Activated B cell treated with CpG ODN at 0.5 μM for 24 hours (primary cell): ENCODE measurements around the gene ZNF492. TPM values are rescaled to one million over a fixed set of nuclear protein-coding genes. Genes with fewer than 3 reads are reported as not detected.

Experiments
- ATAC-seq: fragments of 200-7000 bp; cut with Tn5 transposase; one replicate; pipeline ENCODE4 v1.10.0; 2021; ENCODE audit warnings: low read depth, mild to moderate bottlenecking, moderate library complexity
- CTCF ChIA-PET: fragments of 350-600 bp; sonication (Branson Sonifier 250); formaldehyde crosslinking; loops from one replicate; lab custom pipeline; 2021; ENCODE audit warnings: antibody characterized with exemption; lab: Charles Lee
- POLR2A ChIA-PET: fragments of 350-600 bp; sonication (Branson Sonifier 250); formaldehyde crosslinking; loops from one replicate; lab custom pipeline; 2021; ENCODE audit warnings: antibody characterized with exemption; lab: Charles Lee
- DNase-seq: peaks from one replicate; pipeline ENCODE4 v3.0.0; 2022
- H3K27ac Mint-ChIP-seq: one replicate; pipeline ENCODE4 v1.8.0; 2020; ENCODE audit warnings: mixed read lengths
- H3K27me3 Mint-ChIP-seq: one replicate; pipeline ENCODE4 v1.8.0; 2021; ENCODE audit warnings: mixed read lengths
- H3K36me3 Mint-ChIP-seq: one replicate; pipeline ENCODE4 v1.8.0; 2021; ENCODE audit warnings: low read depth, mixed read lengths
- H3K4me1 Mint-ChIP-seq: one replicate; pipeline ENCODE4 v1.8.0; 2021; ENCODE audit warnings: mixed read lengths
- H3K4me3 Mint-ChIP-seq: one replicate; pipeline ENCODE4 v1.8.0; 2020; ENCODE audit warnings: mild to moderate bottlenecking, mixed read lengths
- H3K9me3 Mint-ChIP-seq: one replicate; pipeline ENCODE4 v1.8.0; 2020; ENCODE audit warnings: mixed read lengths
- CTCF ChIP-seq: fragments of 200-600 bp; IDR thresholded peaks from one replicate; pipeline ENCODE4 v1.8.0; 2022; ENCODE audit warnings: antibody characterized with exemption, mild to moderate bottlenecking
- intact Hi-C: fragments of 100-400 bp; cut with micrococcal nuclease; formaldehyde crosslinking; loops from one replicate; pipeline ENCODE4 v1.15.1; 2024
- total RNA-seq: library from RNA; stranded (reverse); gene quantifications from 2 replicates; pipeline ENCODE4 v1.2.3, GENCODE V29; 2022

ZNF492 gene
- total RNA-seq, 1 donor from 2014 or later: 1.2 TPM

- H3K27me3 Mint-ChIP-seq: peaks cover 5% of the 10 kb centered on the region
- CTCF ChIA-PET: no interaction called here
These were observed 11.0 kb upstream of the ZNF492 start for GRCh38 chr19:22622901-22623840.

GRCh38 chr19:22623841-22624221, 10.3 kb upstream of the ZNF492 start:
- ChIA-PET POLR2A (no interaction called here), CTCF (no interaction called here)
- H3K36me3 Mint-ChIP-seq: no peaks in the 10 kb centered on the region
- no peaks in the 10 kb centered on the region for H3K4me1 Mint-ChIP-seq
- no peak for TF ChIP-seq CTCF
- ATAC-seq (no peak), DNase-seq (no peak)
- intact Hi-C loops: no loop called here
- no peak overlapping the region for H3K27ac Mint-ChIP-seq
- H3K4me3 Mint-ChIP-seq: no peak overlapping the region
- peaks cover 5% of the 10 kb centered on the region for H3K27me3 Mint-ChIP-seq
- H3K9me3 Mint-ChIP-seq: peaks cover 4% of the 10 kb centered on the region

More at GRCh38 chr19:22622901-22623840, 11.0 kb upstream of the ZNF492 start:
- no peak overlapping the region for H3K27ac Mint-ChIP-seq
- no peak for DNase-seq
- no peak for TF ChIP-seq CTCF
- no peaks in the 10 kb centered on the region for H3K36me3 Mint-ChIP-seq
- H3K4me3 Mint-ChIP-seq: no peak overlapping the region
- intact Hi-C loops: no loop called here
- POLR2A ChIA-PET: no interaction called here
- ATAC-seq: no peak
- H3K9me3 Mint-ChIP-seq: peaks cover 3% of the 10 kb centered on the region
- H3K4me1 Mint-ChIP-seq: no peaks in the 10 kb centered on the region

- H3K27ac Mint-ChIP-seq: no peak overlapping the region
- H3K4me3 Mint-ChIP-seq: no peak overlapping the region
- no peak for DNase-seq
- ATAC-seq: no peak
- TF ChIP-seq CTCF: no peak
- intact Hi-C loops: no loop called here
- CTCF ChIA-PET: no interaction called here
- H3K27me3 Mint-ChIP-seq: peaks cover 5% of the 10 kb centered on the region
- no peaks in the 10 kb centered on the region for H3K36me3 Mint-ChIP-seq
- H3K4me1 Mint-ChIP-seq: no peaks in the 10 kb centered on the region
- peaks cover 4% of the 10 kb centered on the region for H3K9me3 Mint-ChIP-seq
- POLR2A ChIA-PET: no interaction called here
These were observed 8.7 kb upstream of the ZNF492 start for GRCh38 chr19:22625266-22626035.

- Mint-ChIP-seq H3K9me3 (peaks cover 4% of the 10 kb centered on the region), H3K36me3 (no peaks in the 10 kb centered on the region), H3K27me3 (peaks cover 2% of the 10 kb centered on the region), H3K4me1 (no peaks in the 10 kb centered on the region), H3K4me3 (no peak overlapping the region), H3K27ac (no peak overlapping the region)
- intact Hi-C loops: no loop called here
- ChIA-PET CTCF (no interaction called here), POLR2A (no interaction called here)
- no peak for TF ChIP-seq CTCF
- ATAC-seq: no peak
- no peak for DNase-seq
These were observed 6.6 kb upstream of the ZNF492 start for GRCh38 chr19:22627526-22627925.

- no peaks in the 10 kb centered on the region for H3K36me3 Mint-ChIP-seq
These were observed 5.7 kb upstream of the ZNF492 start for GRCh38 chr19:22628401-22628800.

More at GRCh38 chr19:22628401-22628800, 5.7 kb upstream of the ZNF492 start:
- Mint-ChIP-seq H3K9me3 (peaks cover 4% of the 10 kb centered on the region), H3K4me1 (no peaks in the 10 kb centered on the region), H3K27ac (no peak overlapping the region), H3K4me3 (no peak overlapping the region), H3K27me3 (peaks cover 2% of the 10 kb centered on the region)
- TF ChIP-seq CTCF: no peak
- ChIA-PET POLR2A (no interaction called here), CTCF (no interaction called here)
- ATAC-seq (no peak), DNase-seq (no peak)
- intact Hi-C loops: no loop called here
